Colonic mucosa (tissue), 4 donors: ENCODE measurements around the gene LRP1-AS. TPM values are rescaled to one million over a fixed set of nuclear protein-coding genes. Genes with fewer than 3 reads are reported as not detected.

ENCODE experiments used
- DNase-seq: peaks from one replicate; pipeline ENCODE4 v3.0.0-alpha.2; 2020
- H3K27ac ChIP-seq: fragments of 200-600 bp; one replicate; pipeline ENCODE4 v1.8.0; 2021
- H3K27me3 ChIP-seq: fragments of 200-600 bp; one replicate; pipeline ENCODE4 v1.8.0; 2021
- H3K36me3 ChIP-seq: fragments of 200-600 bp; one replicate; pipeline ENCODE4 v1.8.0; 2021
- H3K4me1 ChIP-seq: fragments of 200-600 bp; one replicate; pipeline ENCODE4 v1.8.0; 2021; ENCODE audit warnings: mild to moderate bottlenecking
- H3K4me3 ChIP-seq: fragments of 200-600 bp; one replicate; pipeline ENCODE4 v1.8.0; 2021
- H3K9ac ChIP-seq, 2 donors: one replicate each; pipeline ENCODE4 v1.7.0; 2013; ENCODE audit warnings: control low read depth in 2 of 2, low read depth in 2 of 2, low read length in 2 of 2
- H3K9me3 ChIP-seq: fragments of 200-600 bp; one replicate; pipeline ENCODE4 v1.8.0; 2021
- intact Hi-C: fragments of 100-400 bp; cut with DNase I; formaldehyde crosslinking; loops from one replicate; pipeline ENCODE4 v1.14.1; 2022
- total RNA-seq, 2 donors: library from RNA; stranded (reverse); fragmentation: NEBNext Ultra II Directional in 1 of 2; extraction: Animal tissue kit (Norgen Biotek cat#: 25700) in 1 of 2; gene quantifications; one replicate each; pipeline ENCODE4 v1.2.1, GENCODE V29; 2021
- TF ChIP-seq, protein P1 (sequence below): fragments of 200-600 bp; IDR thresholded peaks from one replicate; pipeline ENCODE4 v1.8.0; 2022; ENCODE audit warnings: antibody characterized with exemption, mild to moderate bottlenecking
- donor health status: healthy.
- donor health status: DM: no; HTN: no; CAD: no.
- donor health status: DM: no; HTN: no; CAD: no.

LRP1-AS gene
- total RNA-seq, 2 donors from 2014 or later, result not detected

- Histone ChIP-seq H3K9me3 (no peaks in the 10 kb centered on the region), H3K9ac (no peak overlapping the region), H3K4me1 (peaks cover 3% of the 10 kb centered on the region), H3K27ac (no peak overlapping the region), H3K4me3 (no peak overlapping the region), H3K27me3 (no peaks in the 10 kb centered on the region), H3K36me3 (peaks cover 20% of the 10 kb centered on the region)
- TF ChIP-seq, protein P1, sequence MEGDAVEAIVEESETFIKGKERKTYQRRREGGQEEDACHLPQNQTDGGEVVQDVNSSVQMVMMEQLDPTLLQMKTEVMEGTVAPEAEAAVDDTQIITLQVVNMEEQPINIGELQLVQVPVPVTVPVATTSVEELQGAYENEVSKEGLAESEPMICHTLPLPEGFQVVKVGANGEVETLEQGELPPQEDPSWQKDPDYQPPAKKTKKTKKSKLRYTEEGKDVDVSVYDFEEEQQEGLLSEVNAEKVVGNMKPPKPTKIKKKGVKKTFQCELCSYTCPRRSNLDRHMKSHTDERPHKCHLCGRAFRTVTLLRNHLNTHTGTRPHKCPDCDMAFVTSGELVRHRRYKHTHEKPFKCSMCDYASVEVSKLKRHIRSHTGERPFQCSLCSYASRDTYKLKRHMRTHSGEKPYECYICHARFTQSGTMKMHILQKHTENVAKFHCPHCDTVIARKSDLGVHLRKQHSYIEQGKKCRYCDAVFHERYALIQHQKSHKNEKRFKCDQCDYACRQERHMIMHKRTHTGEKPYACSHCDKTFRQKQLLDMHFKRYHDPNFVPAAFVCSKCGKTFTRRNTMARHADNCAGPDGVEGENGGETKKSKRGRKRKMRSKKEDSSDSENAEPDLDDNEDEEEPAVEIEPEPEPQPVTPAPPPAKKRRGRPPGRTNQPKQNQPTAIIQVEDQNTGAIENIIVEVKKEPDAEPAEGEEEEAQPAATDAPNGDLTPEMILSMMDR, result no peak
- no peak for DNase-seq
- intact Hi-C loops, result no loop called here
Observed at GRCh38 chr12:57099766-57100165, 47.7 kb downstream of the LRP1-AS start.

GRCh38 chr12:57099047-57099714 lies 48.2 kb downstream of the LRP1-AS start:
- Histone ChIP-seq H3K9me3 (no peaks in the 10 kb centered on the region), H3K4me1 (peaks cover 3% of the 10 kb centered on the region), H3K27me3 (no peaks in the 10 kb centered on the region), H3K36me3 (peaks cover 17% of the 10 kb centered on the region), H3K4me3 (no peak overlapping the region), H3K9ac (no peak overlapping the region), H3K27ac (no peak overlapping the region)
- TF ChIP-seq, protein P1, result no peak
- intact Hi-C loops, result no loop called here
- no peak for DNase-seq

DNA sequence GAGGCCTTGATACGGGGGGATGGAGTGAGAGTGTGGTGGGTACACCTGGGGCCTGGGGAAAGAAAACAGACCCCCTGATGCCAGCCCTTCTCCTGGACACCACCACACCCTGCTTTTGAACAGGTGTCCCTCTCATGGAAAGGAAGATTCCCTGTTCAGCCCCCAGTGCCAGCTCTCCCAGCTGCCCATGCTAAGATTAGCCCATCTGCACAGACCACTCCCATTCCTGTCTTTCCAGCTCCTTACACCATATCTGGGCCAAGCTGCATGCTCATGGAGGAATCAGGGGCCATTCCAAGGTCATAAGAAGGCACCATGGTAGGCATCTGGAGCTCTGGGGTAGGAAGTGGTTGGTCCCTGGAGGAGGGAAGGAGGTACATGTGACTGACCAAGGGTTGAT lies 48.9 kb downstream of the LRP1-AS start:
- Histone ChIP-seq H3K9me3 (no peaks in the 10 kb centered on the region), H3K36me3 (peaks cover 15% of the 10 kb centered on the region), H3K4me1 (peaks cover 3% of the 10 kb centered on the region), H3K4me3 (no peak overlapping the region), H3K9ac (no peak overlapping the region), H3K27ac (no peak overlapping the region), H3K27me3 (no peaks in the 10 kb centered on the region)
- intact Hi-C loops, result no loop called here
- TF ChIP-seq, protein P1, result no peak
- no peak for DNase-seq

- Histone ChIP-seq H3K27ac (no peak overlapping the region), H3K27me3 (no peaks in the 10 kb centered on the region), H3K4me1 (peaks cover 3% of the 10 kb centered on the region), H3K4me3 (no peak overlapping the region), H3K9ac (no peak overlapping the region), H3K36me3 (peaks cover 15% of the 10 kb centered on the region), H3K9me3 (no peaks in the 10 kb centered on the region)
- TF ChIP-seq, protein P1, result no peak
- no peak for DNase-seq
- intact Hi-C loops, result no loop called here
Observed at GRCh38 chr12:57097554-57097835, 49.9 kb downstream of the LRP1-AS start.

GRCh38 chr12:57096748-57097553 lies 50.5 kb downstream of the LRP1-AS start:
- intact Hi-C loops, result no loop called here
- Histone ChIP-seq H3K9me3 (no peaks in the 10 kb centered on the region), H3K36me3 (peaks cover 15% of the 10 kb centered on the region), H3K4me3 (no peak overlapping the region), H3K9ac (no peak overlapping the region), H3K27me3 (no peaks in the 10 kb centered on the region), H3K4me1 (no peaks in the 10 kb centered on the region), H3K27ac (no peak overlapping the region)
- no peak for DNase-seq
- TF ChIP-seq, protein P1, result no peak
